GM18526 (cell line): ENCODE measurements around the gene ENTHD1.

Experiments
- POLR2A ChIP-seq: IDR thresholded peaks from 3 replicates; pipeline ENCODE4 v1.6.1; 2011; ENCODE audit not compliant: insufficient read length; ENCODE audit errors: extremely low read depth

Gene ENTHD1

DNA sequence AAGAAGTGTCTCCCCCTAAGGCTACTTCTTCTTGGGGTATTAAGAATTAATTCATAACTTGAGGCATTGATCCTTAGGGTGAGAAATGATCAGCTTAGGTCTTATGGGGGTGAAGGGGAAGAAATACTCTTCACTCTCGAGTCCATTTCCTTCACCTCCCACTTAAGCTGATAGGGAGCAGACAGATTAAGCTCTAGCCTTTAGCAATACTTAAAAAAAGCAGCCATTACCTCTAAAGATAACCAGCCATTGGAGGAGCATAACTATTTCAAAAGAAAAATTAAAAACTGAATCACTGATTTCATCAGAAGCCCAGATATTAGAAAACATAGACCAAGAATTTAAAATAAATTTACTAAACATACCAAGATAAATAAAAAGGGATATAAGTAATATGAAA is 60.5 kb downstream of the ENTHD1 start:
- TF ChIP-seq POLR2A: no peak

DNA sequence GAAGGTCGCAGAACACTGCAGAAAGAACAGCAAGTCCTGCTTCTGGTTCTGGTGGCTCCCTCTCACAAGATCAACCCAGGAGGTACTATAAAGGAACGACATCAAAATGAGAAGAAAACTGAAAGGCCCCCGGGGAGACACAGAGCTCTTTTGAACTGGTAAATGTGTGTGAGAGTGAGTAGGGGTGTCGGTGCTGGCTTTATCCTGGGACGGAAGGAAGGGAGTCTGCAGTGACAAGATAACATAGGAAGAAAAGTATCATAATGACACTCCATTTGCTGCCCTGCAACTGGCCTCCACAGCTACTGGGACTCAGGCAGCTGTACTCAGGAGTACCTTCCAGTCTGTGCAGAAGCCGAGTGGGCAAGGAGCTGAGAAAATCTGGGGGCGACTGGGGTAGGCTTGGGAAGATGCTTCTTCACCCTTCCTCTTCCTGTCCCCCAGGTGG is 60.9 kb downstream of the ENTHD1 start:
- no peak for TF ChIP-seq POLR2A

DNA sequence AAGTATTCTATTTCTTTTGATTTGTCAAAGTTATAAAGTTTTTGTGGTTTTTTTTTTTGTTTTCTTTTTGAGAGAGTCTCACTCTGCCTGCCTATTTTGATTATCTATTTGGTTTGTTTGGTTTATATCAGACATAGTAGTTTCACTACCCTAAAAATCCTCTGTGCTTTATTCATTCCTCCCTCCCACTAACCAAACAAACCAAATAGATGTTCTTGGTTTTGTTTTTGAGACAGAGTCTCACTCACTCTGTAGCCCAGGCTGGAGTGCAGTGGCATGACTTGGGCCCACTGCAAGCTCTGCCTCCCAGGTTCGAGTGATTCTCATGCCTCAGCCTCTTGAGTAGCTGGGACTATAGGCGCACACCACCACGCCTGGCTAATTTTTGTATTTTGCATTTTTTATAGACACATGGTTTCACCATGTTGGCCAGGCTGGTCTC is 67.9 kb downstream of the ENTHD1 start:
- TF ChIP-seq POLR2A: no peak

DNA sequence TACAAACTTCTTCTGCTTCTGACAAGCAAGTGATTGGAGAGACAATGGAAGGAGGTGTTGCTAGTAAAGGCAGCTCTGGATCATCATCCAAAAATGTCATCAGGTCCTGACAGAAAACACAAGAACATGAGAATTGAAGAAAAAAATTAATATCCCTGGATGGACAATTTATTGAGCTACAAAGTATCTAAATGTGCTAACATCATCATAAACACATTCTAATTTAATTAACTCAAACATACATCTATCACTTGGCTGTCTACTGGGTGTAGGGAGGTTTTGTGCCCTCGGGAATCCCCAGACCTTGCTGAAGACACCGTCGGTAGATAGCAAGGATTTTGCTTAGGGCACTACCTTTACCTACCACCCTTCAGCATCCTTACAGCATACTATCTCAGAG is 72.6 kb downstream of the ENTHD1 start:
- no peak for TF ChIP-seq POLR2A

DNA sequence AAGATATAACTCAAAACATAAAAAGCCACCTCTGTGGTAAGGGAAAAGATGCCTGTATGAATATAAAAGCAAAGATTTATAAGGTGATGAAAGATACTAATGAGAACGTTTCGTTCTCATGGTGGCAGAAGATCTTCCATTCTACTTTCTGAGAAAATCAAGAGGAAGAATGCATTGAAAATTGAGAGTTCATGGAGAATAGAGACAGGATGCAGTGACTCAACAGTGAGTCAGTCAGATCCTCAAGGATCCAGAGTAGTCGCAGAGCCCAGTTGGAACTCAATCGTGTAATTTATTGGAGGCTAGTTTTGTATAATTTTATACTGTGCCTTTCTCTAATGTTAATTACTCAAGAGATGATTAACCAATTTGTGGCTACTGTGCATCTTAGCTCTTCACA is 73.3 kb downstream of the ENTHD1 start:
- no peak for TF ChIP-seq POLR2A

DNA sequence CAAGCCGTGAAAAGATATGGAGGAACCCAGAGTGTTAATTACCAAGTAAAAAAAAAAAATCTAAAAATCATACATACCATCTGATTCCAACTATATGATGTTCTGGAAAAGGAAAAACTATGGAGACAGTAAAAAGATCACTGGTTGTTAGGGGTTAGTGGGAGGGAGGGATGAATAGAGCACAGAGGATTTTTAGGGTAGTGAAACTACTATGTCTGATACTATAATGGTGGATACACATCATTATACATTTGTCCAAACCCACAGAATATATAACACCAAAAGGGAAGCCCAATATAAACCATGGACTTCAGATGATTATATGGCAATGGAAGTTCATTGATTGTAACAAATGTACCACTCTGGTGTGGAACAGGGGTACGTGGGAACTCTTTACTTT is 74.1 kb downstream of the ENTHD1 start:
- TF ChIP-seq POLR2A: no peak

DNA sequence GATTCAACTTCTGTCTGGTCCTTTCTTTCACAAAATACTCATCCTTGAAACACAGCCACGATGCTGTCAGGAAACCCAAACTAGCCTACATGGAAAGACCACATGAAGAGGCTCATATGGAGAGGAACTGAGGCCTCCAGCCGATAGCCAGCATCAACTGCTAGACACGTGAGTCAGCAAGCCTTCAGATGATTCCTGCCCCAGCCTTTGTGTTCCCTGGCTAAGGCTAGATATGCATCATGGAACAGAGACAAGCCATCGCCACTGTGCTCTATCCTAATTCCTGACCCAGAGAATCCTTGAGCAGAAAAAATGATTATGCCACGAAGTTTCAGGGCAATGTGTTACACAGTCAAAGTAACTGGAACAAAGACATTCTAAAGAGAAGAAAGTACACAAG is 75.5 kb downstream of the ENTHD1 start:
- TF ChIP-seq POLR2A: no peak

DNA sequence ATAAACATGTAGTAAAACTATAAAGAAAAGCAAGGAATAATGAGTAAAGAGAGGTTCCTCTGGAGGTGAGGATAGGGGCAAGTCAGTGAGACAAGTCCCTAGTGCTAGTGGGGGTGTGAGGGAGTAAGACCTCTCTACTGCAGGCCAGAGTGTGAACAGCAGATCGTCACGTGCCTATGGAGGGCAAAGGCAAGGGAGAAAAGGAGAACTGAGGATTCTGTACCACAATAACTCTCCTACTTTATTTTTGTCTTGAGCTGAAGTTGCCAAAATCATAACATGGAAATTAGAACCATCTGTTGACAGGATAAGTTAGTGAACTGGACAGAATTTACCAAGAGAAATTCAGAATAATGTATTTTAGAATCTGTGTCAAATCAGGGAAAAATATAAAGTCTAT is 77.6 kb downstream of the ENTHD1 start:
- no peak for TF ChIP-seq POLR2A

GRCh38 chr22:39814899-39815298 is 78.7 kb downstream of the ENTHD1 start:
- TF ChIP-seq POLR2A: no peak

- no peak for TF ChIP-seq POLR2A
Observed at GRCh38 chr22:39809772-39810557, 83.6 kb downstream of the ENTHD1 start.

DNA sequence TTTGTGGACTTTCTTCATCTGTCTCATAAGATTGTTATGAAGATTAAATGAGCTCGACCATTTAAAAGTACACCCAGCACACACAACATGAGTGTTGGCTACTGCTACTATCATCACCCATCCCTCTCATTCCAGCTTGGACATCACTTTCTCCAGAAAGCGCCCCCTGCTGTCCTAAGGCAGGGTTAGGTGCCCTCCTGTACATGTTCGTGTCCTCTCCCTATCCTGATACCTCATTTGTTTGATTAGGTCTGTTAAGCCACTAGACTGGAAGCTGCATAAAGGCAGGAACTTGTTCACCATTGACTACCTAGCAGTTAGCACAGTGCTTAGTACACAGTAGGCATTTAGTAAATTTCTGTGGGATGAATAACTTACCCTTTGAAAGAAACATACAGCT is 85.5 kb downstream of the ENTHD1 start:
- TF ChIP-seq POLR2A: no peak

DNA sequence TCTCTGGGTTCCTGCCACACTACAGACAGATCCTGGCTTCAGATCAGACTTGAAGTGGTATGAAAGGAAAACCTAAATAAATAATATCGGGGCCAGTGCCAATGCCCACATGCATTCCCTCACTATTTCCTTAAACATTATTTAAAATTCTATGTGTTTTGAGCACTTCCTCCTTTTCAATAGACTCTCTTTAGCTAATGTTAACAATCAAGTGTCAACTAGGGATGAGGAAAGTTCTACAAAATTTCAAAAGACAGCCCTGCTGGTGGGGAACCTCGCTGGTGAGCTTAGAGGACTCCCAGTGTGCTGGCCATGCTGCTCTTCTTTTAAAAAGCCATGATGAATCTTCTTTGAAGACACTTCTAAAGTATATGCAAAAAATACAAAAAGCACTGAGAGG is 87.5 kb downstream of the ENTHD1 start:
- TF ChIP-seq POLR2A: no peak

DNA sequence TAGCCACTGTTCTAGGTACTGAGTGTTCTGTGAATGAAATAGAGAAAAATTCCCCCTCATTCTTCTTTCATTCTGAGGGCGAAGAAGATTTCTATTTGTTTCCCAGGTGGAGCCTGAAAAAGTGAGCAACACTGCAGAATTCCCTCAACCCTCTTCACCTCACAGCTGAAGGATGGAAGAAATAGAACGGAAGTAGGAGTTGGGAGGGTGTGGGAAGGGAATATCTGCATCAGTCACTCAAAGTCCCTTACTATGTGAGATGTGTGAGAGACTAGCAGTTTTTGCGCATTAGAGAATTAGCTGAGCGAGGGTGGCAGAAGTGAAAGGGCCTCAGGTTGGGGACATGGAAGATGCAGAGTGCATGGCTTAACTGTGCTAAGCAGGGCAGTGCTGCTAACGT is 88.4 kb downstream of the ENTHD1 start:
- no peak for TF ChIP-seq POLR2A

- TF ChIP-seq POLR2A: no peak
Observed at GRCh38 chr22:39802682-39803081, 90.9 kb downstream of the ENTHD1 start.

GRCh38 chr22:39800790-39801520 is 92.6 kb downstream of the ENTHD1 start:
- TF ChIP-seq POLR2A: no peak

GRCh38 chr22:39797528-39798147 is 95.9 kb downstream of the ENTHD1 start:
- TF ChIP-seq POLR2A: no peak
